Measurements from ENCODE around the gene ABCC9.

DNA sequence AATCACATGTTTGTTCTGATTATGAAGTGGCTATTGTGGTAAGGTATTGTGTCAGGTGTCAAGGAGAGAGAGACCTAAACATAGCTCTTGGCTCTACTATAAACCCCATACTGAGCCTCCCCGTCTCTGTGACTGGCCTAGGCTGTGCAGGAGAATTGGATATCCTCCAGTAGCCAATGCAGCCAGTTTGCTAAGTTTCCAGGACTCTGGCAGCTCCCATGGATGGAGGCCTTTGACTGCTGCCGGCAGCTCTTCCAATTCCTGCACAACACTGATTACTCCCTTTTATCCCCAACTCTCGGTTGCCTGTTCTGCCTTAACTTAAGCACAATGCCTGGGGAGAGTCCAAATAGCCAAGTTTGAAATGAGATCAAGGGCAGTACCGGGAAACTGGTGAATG, 59.3 kb downstream of the ABCC9 start:
- TF ChIP-seq, protein P1, sequence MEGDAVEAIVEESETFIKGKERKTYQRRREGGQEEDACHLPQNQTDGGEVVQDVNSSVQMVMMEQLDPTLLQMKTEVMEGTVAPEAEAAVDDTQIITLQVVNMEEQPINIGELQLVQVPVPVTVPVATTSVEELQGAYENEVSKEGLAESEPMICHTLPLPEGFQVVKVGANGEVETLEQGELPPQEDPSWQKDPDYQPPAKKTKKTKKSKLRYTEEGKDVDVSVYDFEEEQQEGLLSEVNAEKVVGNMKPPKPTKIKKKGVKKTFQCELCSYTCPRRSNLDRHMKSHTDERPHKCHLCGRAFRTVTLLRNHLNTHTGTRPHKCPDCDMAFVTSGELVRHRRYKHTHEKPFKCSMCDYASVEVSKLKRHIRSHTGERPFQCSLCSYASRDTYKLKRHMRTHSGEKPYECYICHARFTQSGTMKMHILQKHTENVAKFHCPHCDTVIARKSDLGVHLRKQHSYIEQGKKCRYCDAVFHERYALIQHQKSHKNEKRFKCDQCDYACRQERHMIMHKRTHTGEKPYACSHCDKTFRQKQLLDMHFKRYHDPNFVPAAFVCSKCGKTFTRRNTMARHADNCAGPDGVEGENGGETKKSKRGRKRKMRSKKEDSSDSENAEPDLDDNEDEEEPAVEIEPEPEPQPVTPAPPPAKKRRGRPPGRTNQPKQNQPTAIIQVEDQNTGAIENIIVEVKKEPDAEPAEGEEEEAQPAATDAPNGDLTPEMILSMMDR (conservative IDR thresholded peaks at IDR 0.05) = no peak
- no peak for TF ChIP-seq ZFX (IDR thresholded peaks at IDR 0.05)

Data from C4-2B (cell line).